Measurements from ENCODE around the gene IRF9.

The IRF9 gene

GRCh38 chr14:24132976-24133375, 28.1 kb upstream of the IRF9 start:
- H3K27me3 ChIP-seq (ENCODE audit: insufficient read depth, insufficient read length), result peaks cover 4% of the 10 kb centered on the region
- TF ChIP-seq YY1 (IDR thresholded peaks at IDR 0.05; ENCODE audit: insufficient read depth, insufficient read length), result no peak
- TF ChIP-seq ZNF274 (IDR thresholded peaks at IDR 0.05; ENCODE audit: low read depth, low read length), result no peak
- no peak for TF ChIP-seq SUZ12 (IDR thresholded peaks at IDR 0.05; ENCODE audit: extremely low read depth, insufficient read depth, insufficient read length)
- no peak overlapping the region for H3K9ac ChIP-seq (ENCODE audit: insufficient read length, low read depth)
- no peaks in the 10 kb centered on the region for H3K9me3 ChIP-seq (ENCODE audit: insufficient read depth, low read length)
- DNase-seq (ENCODE audit: low read depth, low spot score), result no peak
- H3K36me3 ChIP-seq (ENCODE audit: insufficient read depth, insufficient read length, low read length), result peaks cover 8% of the 10 kb centered on the region
- peaks cover 7% of the 10 kb centered on the region for H3K4me1 ChIP-seq (ENCODE audit: insufficient read depth, insufficient read length)
- H3K4me3 ChIP-seq (ENCODE audit: insufficient read length, low read depth), result no peak overlapping the region

- Histone ChIP-seq H3K36me3 (ENCODE audit: insufficient read depth, insufficient read length, low read length) (peaks cover 15% of the 10 kb centered on the region), H3K9me3 (ENCODE audit: insufficient read depth, low read length) (no peaks in the 10 kb centered on the region), H3K9ac (ENCODE audit: insufficient read length, low read depth) (no peak overlapping the region), H3K4me3 (ENCODE audit: insufficient read length, low read depth) (no peak overlapping the region), H3K4me1 (ENCODE audit: insufficient read depth, insufficient read length) (peaks cover 7% of the 10 kb centered on the region), H3K27me3 (ENCODE audit: insufficient read depth, insufficient read length) (peaks cover 4% of the 10 kb centered on the region)
- no peak for DNase-seq (ENCODE audit: low read depth, low spot score)
- TF ChIP-seq SUZ12 (IDR thresholded peaks at IDR 0.05; ENCODE audit: extremely low read depth, insufficient read depth, insufficient read length) (no peak), YY1 (IDR thresholded peaks at IDR 0.05; ENCODE audit: insufficient read depth, insufficient read length) (no peak), ZNF274 (IDR thresholded peaks at IDR 0.05; ENCODE audit: low read depth, low read length) (no peak)
Measured at GRCh38 chr14:24133735-24134134, 27.3 kb upstream of the IRF9 start.

- Histone ChIP-seq H3K27me3 (ENCODE audit: insufficient read depth, insufficient read length) (peaks cover 4% of the 10 kb centered on the region), H3K9ac (ENCODE audit: insufficient read length, low read depth) (peak overlapping the region; percentile 72), H3K4me3 (ENCODE audit: insufficient read length, low read depth) (peak overlapping the region; percentile 66), H3K4me1 (ENCODE audit: insufficient read depth, insufficient read length) (peaks cover 7% of the 10 kb centered on the region), H3K36me3 (ENCODE audit: insufficient read depth, insufficient read length, low read length) (peaks cover 25% of the 10 kb centered on the region), H3K9me3 (ENCODE audit: insufficient read depth, low read length) (no peaks in the 10 kb centered on the region)
- TF ChIP-seq YY1 (IDR thresholded peaks at IDR 0.05; ENCODE audit: insufficient read depth, insufficient read length) (no peak), ZNF274 (IDR thresholded peaks at IDR 0.05; ENCODE audit: low read depth, low read length) (no peak), SUZ12 (IDR thresholded peaks at IDR 0.05; ENCODE audit: extremely low read depth, insufficient read depth, insufficient read length) (no peak)
- DNase-seq (ENCODE audit: low read depth, low spot score), result no peak
Measured at GRCh38 chr14:24135584-24135833, 25.6 kb upstream of the IRF9 start.

- Histone ChIP-seq H3K4me3 (ENCODE audit: insufficient read length, low read depth) (peak within 1 kb of the TSS; percentile 66), H3K27me3 (ENCODE audit: insufficient read depth, insufficient read length) (peaks cover 4% of the 10 kb centered on the region), H3K36me3 (ENCODE audit: insufficient read depth, insufficient read length, low read length) (peaks cover 25% of the 10 kb centered on the region), H3K9ac (ENCODE audit: insufficient read length, low read depth) (peak within 1 kb of the TSS; percentile 77), H3K4me1 (ENCODE audit: insufficient read depth, insufficient read length) (peaks cover 7% of the 10 kb centered on the region), H3K9me3 (ENCODE audit: insufficient read depth, low read length) (no peaks in the 10 kb centered on the region)
- TF ChIP-seq SUZ12 (IDR thresholded peaks at IDR 0.05; ENCODE audit: extremely low read depth, insufficient read depth, insufficient read length) (no peak), YY1 (IDR thresholded peaks at IDR 0.05; ENCODE audit: insufficient read depth, insufficient read length) (no peak), ZNF274 (IDR thresholded peaks at IDR 0.05; ENCODE audit: low read depth, low read length) (no peak)
- no peak for DNase-seq (ENCODE audit: low read depth, low spot score)
Measured at GRCh38 chr14:24135834-24136683, 25.0 kb upstream of the IRF9 start, which contains the start of gene PSME1. Gene PSME1 (plus strand): TSS chr14:24136194. CDS start chr14:24136263, 69 bp downstream.

GRCh38 chr14:24136684-24137528, 24.2 kb upstream of the IRF9 start:
- H3K27me3 ChIP-seq (ENCODE audit: insufficient read depth, insufficient read length), result peaks cover 4% of the 10 kb centered on the region
- H3K4me1 ChIP-seq (ENCODE audit: insufficient read depth, insufficient read length), result peaks cover 6% of the 10 kb centered on the region
- peak overlapping the region; percentile 77 for H3K9ac ChIP-seq (ENCODE audit: insufficient read length, low read depth)
- H3K4me3 ChIP-seq (ENCODE audit: insufficient read length, low read depth), result peak overlapping the region; percentile 66
- H3K36me3 ChIP-seq (ENCODE audit: insufficient read depth, insufficient read length, low read length), result peaks cover 25% of the 10 kb centered on the region
- no peaks in the 10 kb centered on the region for H3K9me3 ChIP-seq (ENCODE audit: insufficient read depth, low read length)
- DNase-seq (ENCODE audit: low read depth, low spot score), result no peak
- no peak for TF ChIP-seq SUZ12 (IDR thresholded peaks at IDR 0.05; ENCODE audit: extremely low read depth, insufficient read depth, insufficient read length)

- Histone ChIP-seq H3K27me3 (ENCODE audit: insufficient read depth, insufficient read length) (peaks cover 4% of the 10 kb centered on the region), H3K4me1 (ENCODE audit: insufficient read depth, insufficient read length) (no peaks in the 10 kb centered on the region)
- TF ChIP-seq SUZ12 (IDR thresholded peaks at IDR 0.05; ENCODE audit: extremely low read depth, insufficient read depth, insufficient read length) (no peak), ZNF274 (IDR thresholded peaks at IDR 0.05; ENCODE audit: low read depth, low read length) (no peak), YY1 (IDR thresholded peaks at IDR 0.05; ENCODE audit: insufficient read depth, insufficient read length) (no peak)
Measured at GRCh38 chr14:24137529-24138395, 23.3 kb upstream of the IRF9 start.

More at GRCh38 chr14:24137529-24138395, 23.3 kb upstream of the IRF9 start:
- no peak overlapping the region for H3K9ac ChIP-seq (ENCODE audit: insufficient read length, low read depth)
- H3K36me3 ChIP-seq (ENCODE audit: insufficient read depth, insufficient read length, low read length), result peaks cover 25% of the 10 kb centered on the region
- no peaks in the 10 kb centered on the region for H3K9me3 ChIP-seq (ENCODE audit: insufficient read depth, low read length)
- no peak overlapping the region for H3K4me3 ChIP-seq (ENCODE audit: insufficient read length, low read depth)
- DNase-seq (ENCODE audit: low read depth, low spot score), result no peak
